Activated naive CD8-positive, alpha-beta T cell treated with anti-CD3 and anti-CD28 coated beads, Interleukin-2, amount 10 ng/mL, durations not matched to agents 7 days and 5 days (primary cell): ENCODE results near the gene UNC5B. TPM values are rescaled to one million over a fixed set of nuclear protein-coding genes. Genes with fewer than 3 reads are reported as not detected.

Experiments
- ATAC-seq: fragments of 150-1000 bp; cut with Tn5 transposase; one replicate; pipeline ENCODE4 v1.10.0; 2021; ENCODE audit warnings: low read depth, moderate library complexity
- POLR2A ChIA-PET: fragments of 350-600 bp; sonication (Branson Sonifier 250); formaldehyde crosslinking; loops from one replicate; lab custom pipeline; 2021; ENCODE audit warnings: antibody characterized with exemption; lab: Charles Lee
- DNase-seq: peaks from one replicate; pipeline ENCODE4 v3.0.0; 2021
- H3K27ac Mint-ChIP-seq: one replicate; pipeline ENCODE4 v1.8.0; 2022; ENCODE audit warnings: mild to moderate bottlenecking, mixed read lengths
- H3K27me3 Mint-ChIP-seq: one replicate; pipeline ENCODE4 v1.8.0; 2022; ENCODE audit warnings: mild to moderate bottlenecking, moderate library complexity, mixed read lengths
- H3K36me3 Mint-ChIP-seq: one replicate; pipeline ENCODE4 v1.8.0; 2021; ENCODE audit warnings: mild to moderate bottlenecking, mixed read lengths
- H3K4me1 Mint-ChIP-seq: one replicate; pipeline ENCODE4 v1.8.0; 2021; ENCODE audit warnings: mixed read lengths
- H3K4me3 Mint-ChIP-seq: one replicate; pipeline ENCODE4 v1.8.0; 2022; ENCODE audit warnings: mild to moderate bottlenecking, moderate library complexity, mixed read lengths
- H3K9me3 Mint-ChIP-seq: one replicate; pipeline ENCODE4 v1.8.0; 2021; ENCODE audit warnings: mixed read lengths
- total RNA-seq, 2 experiments: library from RNA; stranded (reverse); gene quantifications; one replicate each; pipeline ENCODE4 v1.2.3, GENCODE V29; 2021

UNC5B gene
- total RNA-seq, 2 experiments from 2014 or later: 0.03 TPM; not detected in 1

DNA sequence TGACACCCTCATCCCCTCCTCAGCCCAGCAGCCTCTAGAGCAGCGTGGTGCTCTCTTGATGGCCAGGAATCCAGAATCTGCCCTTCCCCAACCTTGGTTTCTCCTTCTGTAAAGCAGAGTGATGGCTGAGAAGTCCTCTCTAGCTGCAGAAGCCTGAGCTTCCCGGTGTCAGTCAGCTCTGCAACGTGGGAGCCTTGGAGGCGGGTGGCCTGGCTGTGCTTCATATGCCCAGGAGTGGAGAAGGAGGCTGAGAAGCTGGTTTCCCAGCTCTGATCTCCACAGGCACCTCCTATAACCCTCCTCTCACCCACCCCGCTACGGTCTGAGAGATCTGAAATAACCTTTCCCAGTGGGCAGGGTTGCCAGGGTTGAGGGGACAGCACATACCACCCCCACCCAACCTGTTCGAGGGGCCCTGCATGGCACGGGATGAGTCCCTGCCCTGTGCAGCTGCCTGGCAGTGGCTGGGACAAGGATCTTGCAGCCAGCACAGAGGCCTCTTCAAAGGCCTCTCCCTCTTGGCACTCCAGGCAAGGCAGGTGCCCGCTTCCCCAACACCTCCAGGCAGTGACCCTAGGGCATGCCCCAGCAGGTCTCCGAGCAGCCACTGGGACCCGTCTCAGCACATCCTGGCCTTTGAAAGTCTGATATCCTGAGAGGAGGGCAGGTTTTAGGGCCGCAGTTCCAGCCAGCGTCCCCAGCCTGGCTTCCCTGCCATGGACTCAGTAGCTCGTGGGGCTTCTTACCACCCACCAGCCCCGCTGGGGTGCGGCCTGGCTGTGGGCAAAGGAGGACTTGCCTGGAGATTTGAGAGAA lies 88.4 kb downstream of the UNC5B start:
- no peak overlapping the region for H3K4me3 Mint-ChIP-seq
- H3K9me3 Mint-ChIP-seq: no peaks in the 10 kb centered on the region
- ATAC-seq (no peak), DNase-seq (no peak)
- peaks cover 4% of the 10 kb centered on the region for H3K4me1 Mint-ChIP-seq
- peaks cover 6% of the 10 kb centered on the region for H3K27me3 Mint-ChIP-seq
- no peak overlapping the region for H3K27ac Mint-ChIP-seq
- POLR2A ChIA-PET: no interaction called here
- H3K36me3 Mint-ChIP-seq: no peaks in the 10 kb centered on the region

GRCh38 chr10:71301371-71301916 lies 89.1 kb downstream of the UNC5B start:
- no peaks in the 10 kb centered on the region for H3K36me3 Mint-ChIP-seq
- no peak overlapping the region for H3K27ac Mint-ChIP-seq
- no peak overlapping the region for H3K4me3 Mint-ChIP-seq
- H3K27me3 Mint-ChIP-seq: peaks cover 6% of the 10 kb centered on the region
- DNase-seq (no peak), ATAC-seq (no peak)
- no peaks in the 10 kb centered on the region for H3K9me3 Mint-ChIP-seq
- POLR2A ChIA-PET: no interaction called here
- peaks cover 4% of the 10 kb centered on the region for H3K4me1 Mint-ChIP-seq

GRCh38 chr10:71302451-71302850 lies 90.1 kb downstream of the UNC5B start:
- ATAC-seq (no peak), DNase-seq (no peak)
- H3K4me1 Mint-ChIP-seq: peaks cover 4% of the 10 kb centered on the region
- H3K27me3 Mint-ChIP-seq: peaks cover 6% of the 10 kb centered on the region
- POLR2A ChIA-PET: no interaction called here
- no peaks in the 10 kb centered on the region for H3K9me3 Mint-ChIP-seq
- no peak overlapping the region for H3K27ac Mint-ChIP-seq
- no peak overlapping the region for H3K4me3 Mint-ChIP-seq
- H3K36me3 Mint-ChIP-seq: no peaks in the 10 kb centered on the region

- no peak overlapping the region for H3K27ac Mint-ChIP-seq
- peaks cover 4% of the 10 kb centered on the region for H3K4me1 Mint-ChIP-seq
- no peaks in the 10 kb centered on the region for H3K9me3 Mint-ChIP-seq
- H3K4me3 Mint-ChIP-seq: no peak overlapping the region
- no peaks in the 10 kb centered on the region for H3K36me3 Mint-ChIP-seq
- peaks cover 6% of the 10 kb centered on the region for H3K27me3 Mint-ChIP-seq
- POLR2A ChIA-PET: no interaction called here
- ATAC-seq (peak; percentile 68), DNase-seq (no peak)
Observed at GRCh38 chr10:71302874-71303568, 90.7 kb downstream of the UNC5B start.

GRCh38 chr10:71303569-71303907 lies 91.2 kb downstream of the UNC5B start:
- POLR2A ChIA-PET: no interaction called here
- Mint-ChIP-seq H3K27ac (no peak overlapping the region), H3K4me3 (no peak overlapping the region), H3K36me3 (no peaks in the 10 kb centered on the region), H3K27me3 (peaks cover 6% of the 10 kb centered on the region), H3K4me1 (peaks cover 4% of the 10 kb centered on the region), H3K9me3 (no peaks in the 10 kb centered on the region)
- ATAC-seq (no peak), DNase-seq (no peak)

- H3K4me3 Mint-ChIP-seq: no peak overlapping the region
- no peaks in the 10 kb centered on the region for H3K4me1 Mint-ChIP-seq
- ATAC-seq (no peak), DNase-seq (no peak)
- H3K36me3 Mint-ChIP-seq: no peaks in the 10 kb centered on the region
- POLR2A ChIA-PET: no interaction called here
- no peaks in the 10 kb centered on the region for H3K9me3 Mint-ChIP-seq
- peaks cover 6% of the 10 kb centered on the region for H3K27me3 Mint-ChIP-seq
- no peak overlapping the region for H3K27ac Mint-ChIP-seq
Observed at GRCh38 chr10:71304914-71305313, 92.5 kb downstream of the UNC5B start.

DNA sequence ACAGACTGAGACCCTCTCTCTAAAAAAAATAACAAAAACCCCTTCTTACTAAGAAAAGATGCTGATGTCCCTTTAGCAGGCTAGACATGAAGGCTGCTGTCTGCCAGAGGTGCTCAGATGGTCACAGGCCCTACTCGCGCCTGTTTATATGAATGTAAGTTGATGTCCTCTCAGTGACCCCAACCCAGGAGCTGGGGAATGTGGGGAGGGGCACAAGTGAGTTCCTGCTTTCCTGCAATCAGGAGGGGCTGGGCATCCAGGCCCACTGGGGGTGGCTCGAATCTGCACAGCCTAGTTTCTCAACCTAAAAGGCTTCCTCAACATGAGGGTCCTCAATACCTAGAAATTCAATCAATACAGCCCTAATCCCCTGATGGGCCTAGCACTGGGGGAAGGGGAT lies 94.6 kb downstream of the UNC5B start:
- no peaks in the 10 kb centered on the region for H3K36me3 Mint-ChIP-seq
- peaks cover 8% of the 10 kb centered on the region for H3K27me3 Mint-ChIP-seq
- no peaks in the 10 kb centered on the region for H3K4me1 Mint-ChIP-seq
- no peak overlapping the region for H3K4me3 Mint-ChIP-seq
- no peak for DNase-seq
- H3K9me3 Mint-ChIP-seq: no peaks in the 10 kb centered on the region
- no peak overlapping the region for H3K27ac Mint-ChIP-seq
- POLR2A ChIA-PET: no interaction called here
- ATAC-seq: no peak

- Mint-ChIP-seq H3K27ac (no peak overlapping the region), H3K9me3 (no peaks in the 10 kb centered on the region)
- POLR2A ChIA-PET: no interaction called here
Observed at GRCh38 chr10:71307469-71308085, 95.2 kb downstream of the UNC5B start.

DNA sequence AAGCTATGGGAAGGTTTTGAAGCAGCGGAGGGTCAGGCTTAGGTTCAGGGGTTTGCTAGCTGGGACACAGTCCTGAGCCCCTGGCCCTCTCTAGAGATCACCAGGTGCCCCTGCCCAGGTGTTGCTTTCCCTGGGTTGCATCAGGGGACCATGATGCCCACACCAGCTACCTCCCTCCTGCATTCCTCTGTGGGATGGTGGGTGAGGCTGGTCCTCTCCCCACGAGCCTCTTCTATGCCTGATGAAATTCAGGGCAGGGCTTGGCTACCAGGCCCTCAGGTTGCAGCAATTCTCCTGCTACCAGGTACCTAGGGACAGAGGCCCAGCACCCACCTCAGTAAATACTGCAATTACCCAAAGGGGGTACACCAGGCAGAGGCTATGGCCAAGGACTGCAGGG lies 95.9 kb downstream of the UNC5B start:
- POLR2A ChIA-PET: no interaction called here
- no peak overlapping the region for H3K4me3 Mint-ChIP-seq
- ATAC-seq (no peak), DNase-seq (no peak)
- no peaks in the 10 kb centered on the region for H3K9me3 Mint-ChIP-seq
- no peaks in the 10 kb centered on the region for H3K36me3 Mint-ChIP-seq
- H3K27ac Mint-ChIP-seq: no peak overlapping the region
- H3K4me1 Mint-ChIP-seq: no peaks in the 10 kb centered on the region
- H3K27me3 Mint-ChIP-seq: peaks cover 11% of the 10 kb centered on the region

More at GRCh38 chr10:71307469-71308085, 95.2 kb downstream of the UNC5B start:
- DNase-seq (no peak), ATAC-seq (no peak)
- no peaks in the 10 kb centered on the region for H3K36me3 Mint-ChIP-seq
- H3K27me3 Mint-ChIP-seq: peaks cover 8% of the 10 kb centered on the region
- H3K4me1 Mint-ChIP-seq: no peaks in the 10 kb centered on the region
- H3K4me3 Mint-ChIP-seq: no peak overlapping the region

- no peak overlapping the region for H3K27ac Mint-ChIP-seq
- H3K4me1 Mint-ChIP-seq: no peaks in the 10 kb centered on the region
- H3K36me3 Mint-ChIP-seq: no peaks in the 10 kb centered on the region
- no peaks in the 10 kb centered on the region for H3K9me3 Mint-ChIP-seq
- DNase-seq: no peak
- ATAC-seq: no peak
- POLR2A ChIA-PET: interaction anchor here (0.9 kb wide), 1 partner anchor 11 kb away, joined by 3 read pairs; no protein-coding TSS in a partner anchor
- peaks cover 14% of the 10 kb centered on the region for H3K27me3 Mint-ChIP-seq
- no peak overlapping the region for H3K4me3 Mint-ChIP-seq
Observed at GRCh38 chr10:71308985-71309384, 96.6 kb downstream of the UNC5B start.

- POLR2A ChIA-PET: interaction anchor here (0.9 kb wide), 1 partner anchor 10 kb away, joined by 3 read pairs; no protein-coding TSS in a partner anchor
- no peak overlapping the region for H3K27ac Mint-ChIP-seq
- ATAC-seq (no peak), DNase-seq (no peak)
- H3K9me3 Mint-ChIP-seq: no peaks in the 10 kb centered on the region
- H3K27me3 Mint-ChIP-seq: peaks cover 14% of the 10 kb centered on the region
- H3K4me3 Mint-ChIP-seq: no peak overlapping the region
- no peaks in the 10 kb centered on the region for H3K36me3 Mint-ChIP-seq
- H3K4me1 Mint-ChIP-seq: peaks cover 3% of the 10 kb centered on the region
Observed at GRCh38 chr10:71309919-71310318, 97.5 kb downstream of the UNC5B start.

DNA sequence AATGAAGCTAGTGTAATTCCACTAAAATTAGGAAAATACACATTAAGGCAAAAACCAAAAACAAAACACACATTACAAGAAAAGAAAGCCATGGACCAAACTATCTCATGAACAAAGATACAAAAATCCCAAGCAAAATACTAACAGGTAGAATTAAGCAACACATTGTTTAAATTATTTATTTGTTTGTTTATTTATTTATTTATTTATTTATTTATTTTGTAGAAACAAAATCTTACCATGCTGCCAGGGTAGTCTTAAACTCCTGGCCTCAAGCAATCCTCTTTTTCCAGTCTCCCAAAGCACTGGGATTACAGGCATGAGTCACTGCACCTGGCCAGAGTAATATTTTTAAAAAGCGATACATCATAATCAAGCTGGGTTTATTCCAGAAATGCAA lies 99.8 kb downstream of the UNC5B start:
- POLR2A ChIA-PET: no interaction called here
- ATAC-seq (no peak), DNase-seq (no peak)
- peaks cover 12% of the 10 kb centered on the region for H3K4me1 Mint-ChIP-seq
- H3K27ac Mint-ChIP-seq: no peak overlapping the region
- H3K27me3 Mint-ChIP-seq: peaks cover 14% of the 10 kb centered on the region
- H3K36me3 Mint-ChIP-seq: no peaks in the 10 kb centered on the region
- no peaks in the 10 kb centered on the region for H3K9me3 Mint-ChIP-seq
- no peak overlapping the region for H3K4me3 Mint-ChIP-seq
